Ammon's horn (tissue), 1 donor: ENCODE results near the gene TSC22D1.
"Not testable (repeated sequence)": the region's sequence is repeated elsewhere in the genome, so short reads cannot be mapped to it uniquely, and the experiment has no call there.

Experiments
- DNase-seq: peaks from one replicate; pipeline ENCODE4 v3.0.0-alpha.2; 2016; ENCODE audit warnings: low spot score

Gene TSC22D1

DNA sequence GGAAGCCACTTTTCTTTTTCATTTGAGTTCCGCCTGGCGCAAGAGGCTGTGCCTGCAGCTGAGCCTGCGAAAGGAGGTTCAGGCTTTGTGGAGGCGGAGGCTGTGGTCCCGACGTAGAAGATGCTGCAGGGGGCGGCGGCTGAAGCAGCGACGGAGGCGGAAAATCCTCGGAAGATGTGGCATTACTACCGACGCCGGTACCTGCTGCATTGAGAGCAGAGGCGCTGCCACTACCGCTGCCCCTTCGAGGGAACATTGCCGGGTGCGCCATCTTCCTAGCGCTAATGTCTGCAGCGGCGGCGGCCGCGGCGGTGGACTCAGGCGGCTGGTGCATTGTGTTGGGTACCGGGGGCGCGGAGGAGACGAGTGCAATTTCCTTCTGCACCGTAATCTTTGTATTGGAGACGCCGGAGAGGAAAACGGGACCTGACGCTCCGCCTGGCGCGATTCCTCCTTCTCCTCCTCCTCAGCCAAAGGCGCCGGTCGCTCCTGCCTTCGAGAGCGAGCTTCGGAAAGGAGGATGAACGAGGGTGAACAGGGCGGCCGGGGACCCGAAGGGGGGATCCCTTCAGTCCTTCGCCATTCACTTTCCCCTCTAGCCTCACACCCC is at the start of gene TSC22D1:
Gene TSC22D1 (minus strand): TSS at position 590 of the 610 bp plus-strand sequence. CDS start 256 bp downstream, at position 334.
- DNase-seq: peak; percentile 64

DNA sequence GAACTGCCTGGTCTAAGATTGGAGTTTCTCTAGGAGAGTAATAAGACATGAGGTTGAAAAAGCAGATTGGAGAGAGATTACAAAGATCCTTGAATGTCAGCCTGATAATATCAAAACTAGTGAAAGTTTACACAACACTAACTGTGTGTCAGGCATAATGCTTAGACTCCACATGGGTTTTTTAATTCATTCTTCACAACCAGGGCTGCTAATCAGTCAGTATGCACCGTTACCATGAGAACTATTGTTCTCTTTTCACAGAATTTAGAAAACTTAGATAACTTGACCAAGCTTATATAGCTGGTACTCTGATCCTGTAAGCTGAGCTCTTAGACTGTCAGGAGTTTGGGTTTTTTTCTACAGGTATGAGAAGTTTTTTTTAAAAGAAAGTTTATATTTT is 46.6 kb upstream of the TSC22D1 start:
- no peak for DNase-seq

DNA sequence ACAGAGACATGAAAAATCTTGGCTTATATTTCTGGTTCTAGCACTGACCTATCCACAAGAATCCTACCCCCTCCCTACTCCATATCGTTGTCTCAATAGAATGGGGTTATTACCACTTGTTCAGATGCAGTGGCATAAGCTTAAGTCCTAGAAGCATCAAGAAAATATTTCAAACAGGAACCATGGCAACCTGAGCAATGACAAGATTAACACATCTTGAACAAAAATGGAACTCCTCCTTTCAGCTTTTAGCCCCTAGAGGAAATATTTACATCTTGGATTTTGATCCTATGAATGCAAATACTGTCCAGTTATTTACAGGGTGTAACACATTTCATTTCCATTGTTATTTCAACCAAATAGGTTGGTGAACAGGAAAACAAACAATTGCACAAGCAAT is 46.1 kb upstream of the TSC22D1 start:
- no peak for DNase-seq

DNA sequence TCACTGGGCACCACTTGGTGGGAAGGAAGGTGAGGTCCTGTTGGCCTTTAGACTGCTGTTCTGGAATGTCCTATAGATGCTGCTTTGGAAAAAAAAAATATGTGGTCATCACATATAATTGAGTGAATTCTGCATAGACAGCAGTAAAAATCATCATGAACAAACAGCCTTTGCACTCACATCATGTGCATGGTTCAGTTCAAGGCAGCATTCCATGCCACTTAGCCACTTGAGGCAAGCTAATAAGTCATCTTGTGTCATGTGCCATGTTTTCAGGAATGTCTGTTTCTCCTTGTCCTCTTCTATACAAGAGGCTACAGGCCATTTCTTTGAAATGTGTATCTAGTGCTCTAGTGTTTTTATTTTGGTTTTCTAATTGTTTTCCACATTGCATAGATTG is 43.9 kb upstream of the TSC22D1 start:
- DNase-seq: no peak

DNA sequence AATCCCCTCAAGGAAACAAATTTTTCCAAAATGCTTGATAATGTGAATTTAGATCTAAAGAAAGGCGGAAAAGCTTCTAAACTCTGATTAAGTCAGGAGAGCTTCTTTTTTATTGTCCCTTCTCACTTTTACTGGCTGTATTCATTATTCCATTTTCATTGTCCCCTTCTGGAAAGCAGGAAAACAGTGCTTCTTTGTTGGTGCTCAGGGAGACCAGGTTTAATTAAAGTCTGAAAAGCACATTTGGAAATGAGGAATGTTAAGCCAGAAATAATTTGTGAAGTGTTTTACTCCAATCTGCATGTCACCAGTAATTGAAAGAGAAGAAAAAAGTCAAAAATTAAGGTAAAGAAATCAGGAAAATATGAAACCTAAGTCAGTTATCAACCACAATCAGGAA is 43.5 kb upstream of the TSC22D1 start:
- DNase-seq: no peak

DNA sequence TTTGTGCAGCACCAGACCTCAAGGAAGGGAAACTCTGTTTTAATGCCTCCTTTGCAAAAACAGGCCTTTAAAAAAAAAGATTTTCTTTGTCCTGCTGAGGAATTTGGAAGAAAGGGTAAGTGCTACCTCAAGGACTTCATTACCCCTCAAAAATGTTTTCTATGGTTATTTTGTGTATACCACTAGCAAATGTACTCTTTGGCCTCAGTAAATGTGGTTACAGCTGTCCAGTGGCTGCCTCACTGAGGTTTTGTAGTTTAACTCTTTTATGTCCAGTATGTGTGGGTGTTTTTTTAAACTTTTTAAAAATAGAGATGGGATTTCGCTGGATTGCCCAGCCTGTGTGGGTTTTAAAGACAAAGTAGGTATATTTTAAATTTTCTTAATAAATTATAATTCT is 42.2 kb upstream of the TSC22D1 start:
- no peak for DNase-seq

DNA sequence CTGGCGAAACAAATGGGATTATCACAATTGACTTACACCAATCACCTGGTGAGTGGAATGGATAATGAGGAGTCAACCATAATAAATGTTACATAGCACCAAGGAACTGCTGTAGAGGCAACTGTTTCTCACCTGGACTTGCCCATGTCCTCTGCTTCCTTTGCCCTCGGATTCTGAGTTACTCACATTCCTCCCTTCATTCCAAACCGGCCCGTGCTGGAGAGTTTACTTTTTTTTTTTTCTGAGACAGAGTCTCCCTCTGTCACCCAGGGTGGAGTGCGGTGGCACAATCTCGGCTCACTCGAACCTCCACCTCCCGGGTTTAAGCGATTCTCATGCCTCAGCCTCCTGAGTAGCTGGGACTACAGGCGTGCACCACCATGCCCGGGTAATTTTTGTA is 41.5 kb upstream of the TSC22D1 start:
- DNase-seq: no peak

DNA sequence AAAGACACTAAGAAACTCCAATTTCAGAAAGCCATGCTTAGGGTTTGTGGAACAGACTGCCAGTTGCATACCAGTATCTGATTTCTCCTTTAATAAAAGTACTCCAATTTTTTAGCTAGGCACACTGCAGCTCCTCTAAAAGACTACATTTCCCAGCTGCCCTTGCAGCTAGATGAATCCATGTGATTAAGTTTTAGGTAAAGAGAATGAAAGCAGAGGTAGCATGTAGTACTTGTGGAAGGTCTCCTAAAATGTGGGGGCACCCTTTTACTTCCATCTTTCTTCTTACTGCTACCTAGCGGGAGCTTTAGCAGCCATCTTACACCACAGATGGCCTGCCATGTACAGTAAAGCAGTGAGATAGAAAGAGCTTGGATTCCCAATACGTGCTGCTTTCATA is 33.0 kb upstream of the TSC22D1 start:
- DNase-seq: no peak

DNA sequence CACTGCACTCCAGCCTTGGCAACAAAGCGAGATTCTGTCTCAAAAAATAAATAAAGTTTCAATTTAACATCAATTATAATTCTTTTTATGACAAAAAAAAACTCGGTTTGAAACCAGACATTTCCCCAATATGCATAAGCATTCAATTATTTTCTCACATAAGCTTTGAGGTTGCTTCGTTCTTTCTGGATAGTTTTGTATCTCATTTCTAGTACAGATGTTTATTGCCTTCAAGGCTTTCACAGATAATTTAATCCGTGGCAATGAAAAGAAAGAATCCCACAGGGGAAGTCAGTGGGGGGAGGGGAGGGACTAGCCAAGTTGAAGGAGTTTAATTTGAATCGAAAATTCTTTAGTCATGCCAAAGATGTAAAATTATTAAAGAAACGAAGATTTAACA is 29.6 kb upstream of the TSC22D1 start:
- DNase-seq: no peak

DNA sequence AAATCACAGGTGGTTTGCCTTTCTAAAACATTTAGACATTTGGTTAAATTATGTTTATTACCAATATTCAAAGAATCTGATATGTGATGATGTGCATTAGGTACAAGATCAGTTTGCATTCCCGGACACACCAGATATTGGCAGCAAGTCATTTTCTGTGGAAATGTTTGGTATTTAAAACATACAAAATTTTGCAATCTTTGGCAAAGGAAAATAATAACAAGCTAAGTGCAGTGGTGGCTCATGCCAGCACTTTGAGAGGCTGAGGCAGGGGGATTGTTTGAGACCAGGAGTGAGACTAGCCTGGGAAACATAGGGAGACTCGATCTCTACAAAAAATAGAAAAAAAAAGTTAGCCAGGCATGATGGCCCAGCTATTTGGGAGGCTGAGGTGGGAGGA is 29.1 kb upstream of the TSC22D1 start:
- no peak for DNase-seq

DNA sequence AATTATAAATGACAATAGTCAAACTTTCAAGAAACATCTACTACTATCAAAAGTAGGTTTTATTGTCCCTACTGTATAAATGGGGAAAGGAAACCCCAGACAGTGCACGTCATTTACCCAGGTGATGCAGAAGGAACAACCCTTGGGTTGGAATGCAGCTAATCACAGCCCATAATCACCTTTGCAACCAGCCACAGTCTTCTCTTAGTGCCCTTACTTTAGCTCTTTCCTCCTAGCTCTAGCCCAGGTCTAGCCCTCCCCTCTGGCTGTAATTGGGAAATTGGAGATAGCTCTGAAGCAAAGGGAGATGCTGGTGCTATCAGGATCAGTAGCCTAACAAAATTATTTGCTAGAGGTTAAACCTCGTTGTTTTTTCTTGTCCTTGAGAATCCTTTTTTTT is 25.5 kb upstream of the TSC22D1 start:
- no peak for DNase-seq

DNA sequence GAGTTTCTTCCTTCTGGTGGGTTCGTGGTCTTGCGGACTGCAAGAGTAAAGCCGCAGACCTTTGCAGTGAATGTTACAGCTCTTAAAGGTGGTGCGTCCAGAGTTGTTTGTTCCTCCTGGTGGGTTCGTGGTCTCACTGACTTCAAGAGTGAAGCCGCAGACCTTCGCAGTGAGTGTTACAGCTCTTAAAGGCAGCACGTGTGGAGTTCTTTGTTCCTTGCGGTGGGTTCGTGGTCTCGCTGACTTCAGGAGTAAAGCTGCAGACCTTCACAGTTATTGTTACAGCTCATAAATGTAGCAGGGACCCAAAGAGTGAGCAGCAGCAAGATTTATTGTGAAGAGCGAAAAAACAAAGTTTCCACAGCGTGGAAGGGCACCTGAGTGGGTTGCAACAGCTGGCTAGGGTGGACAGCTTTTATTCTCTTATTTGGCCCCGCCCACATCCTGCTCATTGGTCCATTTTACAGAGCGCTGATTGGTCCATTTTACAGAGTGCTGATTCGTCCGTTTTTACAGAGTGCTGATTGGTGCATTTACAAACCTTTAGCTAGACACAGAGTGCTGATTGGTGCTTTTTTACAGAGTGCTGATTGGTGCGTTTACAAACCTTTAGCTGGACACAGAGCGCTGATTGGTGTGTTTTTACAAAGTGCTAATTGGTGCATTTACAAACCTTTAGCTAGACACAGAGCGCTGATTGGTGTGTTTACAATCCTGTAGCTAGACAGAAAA is 17.9 kb upstream of the TSC22D1 start:
- not testable (repeated sequence) for DNase-seq

DNA sequence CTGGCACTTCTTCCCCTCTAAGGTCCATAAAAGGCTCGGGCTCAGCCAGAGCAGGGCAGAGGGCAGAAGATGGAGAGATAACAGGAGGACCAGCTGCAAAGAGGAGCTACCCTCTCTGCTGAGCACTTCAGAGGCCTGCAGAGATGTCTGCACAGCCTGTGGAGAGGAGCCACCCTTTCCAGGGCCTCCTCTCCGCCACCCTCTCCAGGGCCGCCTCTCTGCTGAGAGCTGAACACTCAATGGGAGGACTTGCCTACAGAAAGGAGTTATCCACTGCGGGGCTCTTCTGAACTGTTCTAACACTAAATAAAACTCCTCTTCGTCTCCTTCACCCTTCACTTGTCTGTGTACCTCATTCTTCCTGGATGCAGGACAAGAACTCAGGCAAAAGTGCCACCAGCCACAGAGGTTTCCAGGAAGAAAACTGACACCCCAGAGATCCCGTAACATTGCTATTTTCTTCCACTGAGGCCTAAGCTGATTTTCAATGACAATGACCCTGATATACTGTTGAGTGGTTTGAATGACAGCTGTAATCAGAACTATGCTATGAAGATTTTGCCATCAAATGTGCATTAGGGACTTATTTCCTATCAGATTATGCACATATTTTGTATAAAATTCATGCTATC is 16.2 kb upstream of the TSC22D1 start:
- DNase-seq: no peak

DNA sequence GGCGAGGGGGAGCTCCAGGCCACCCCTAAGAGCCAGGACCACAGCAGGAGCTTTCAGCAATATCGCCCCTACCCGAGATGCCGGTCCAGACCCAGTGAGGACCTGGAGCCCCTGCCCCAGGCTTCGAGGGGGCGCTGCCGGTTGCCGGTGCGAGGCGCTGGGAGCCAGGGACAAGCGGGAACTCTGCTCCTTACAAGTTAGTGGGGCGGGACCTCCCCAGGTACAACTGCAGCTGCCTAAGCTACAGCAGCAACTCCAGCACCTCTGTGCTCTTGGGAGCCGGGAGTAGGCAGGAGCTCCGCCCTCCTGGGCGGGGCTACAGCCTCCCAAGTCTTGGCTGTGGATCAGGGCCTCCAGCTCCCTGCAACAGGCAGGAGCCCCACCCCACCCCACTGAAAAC is 15.2 kb upstream of the TSC22D1 start:
- DNase-seq: no peak

DNA sequence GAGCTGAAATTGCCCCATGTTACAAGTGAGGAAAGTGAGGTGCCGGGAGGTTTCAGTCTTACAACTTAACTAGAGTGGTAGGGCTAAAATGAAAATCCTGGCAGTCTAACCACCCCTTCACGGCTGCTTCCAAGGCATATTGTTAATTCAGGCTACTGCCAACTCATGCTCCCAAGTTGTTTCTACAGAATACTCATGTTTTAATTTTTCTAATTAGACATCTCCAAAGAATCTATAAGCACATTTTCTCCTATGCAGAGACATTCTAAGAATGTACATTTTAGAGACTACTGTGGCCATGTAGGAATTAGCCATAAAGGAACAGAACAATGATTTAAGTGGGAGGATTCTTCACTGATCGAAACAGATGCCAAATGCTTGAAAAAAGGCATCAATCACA is 7.0 kb upstream of the TSC22D1 start:
- DNase-seq: no peak

DNA sequence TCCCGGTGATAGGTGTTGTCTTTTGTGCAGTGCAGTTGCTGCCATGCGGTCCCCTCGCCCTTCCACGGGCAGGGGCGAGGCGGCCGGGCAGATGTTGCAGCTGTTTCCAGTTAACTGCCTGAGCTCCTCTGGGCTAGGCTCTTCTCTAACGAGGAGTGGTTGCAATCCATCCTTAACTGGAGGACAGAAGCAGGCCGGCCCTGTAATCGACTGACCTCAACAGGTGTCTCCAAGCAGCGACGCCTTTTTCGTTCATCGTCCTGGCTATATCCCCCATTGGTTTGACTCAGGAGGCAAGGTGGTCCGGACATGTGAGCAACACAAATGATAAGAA is 1.9 kb upstream of the TSC22D1 start:
- no peak for DNase-seq

DNA sequence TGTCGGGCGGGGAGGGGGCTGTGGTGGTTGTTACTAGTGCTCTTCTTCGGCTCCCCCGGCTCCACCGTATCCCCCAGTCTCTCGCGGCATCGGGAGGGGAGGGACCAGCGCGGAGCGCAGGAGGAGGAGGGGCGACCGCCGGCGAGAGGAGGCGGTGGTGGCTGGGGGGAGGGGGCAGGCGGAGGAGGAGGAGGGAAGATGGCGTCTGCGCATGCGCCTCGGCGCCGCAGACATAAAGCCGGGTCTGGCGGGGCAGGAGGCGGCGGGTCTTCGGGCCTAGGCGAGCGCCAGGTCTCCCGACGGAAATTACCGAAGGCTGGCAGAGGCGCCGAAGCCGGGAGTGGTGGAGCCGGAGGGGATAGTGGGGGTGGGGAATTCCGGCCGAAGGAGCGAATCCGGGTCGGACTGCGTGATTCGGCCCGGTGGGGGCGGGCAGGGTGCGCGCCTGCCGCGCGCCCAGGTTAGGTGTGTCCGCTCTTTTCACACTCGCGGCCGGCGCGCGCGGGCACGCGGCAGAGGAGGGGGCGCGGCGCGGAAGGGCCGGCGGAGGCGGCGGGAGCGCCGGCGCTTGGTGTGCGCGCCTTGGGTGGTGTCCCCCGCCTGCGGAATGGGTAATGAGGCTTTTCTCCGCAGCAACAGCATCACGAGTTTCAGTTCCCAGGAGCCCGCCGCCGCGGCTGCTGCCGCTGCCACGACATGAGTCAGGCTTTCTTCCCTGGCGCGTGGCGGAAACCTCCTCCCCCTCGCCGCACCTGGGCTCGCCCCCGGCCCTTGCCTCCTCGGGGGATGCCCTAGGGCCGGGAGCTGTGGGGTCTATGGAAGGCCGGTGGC is 1.3 kb upstream of the TSC22D1 start:
- peak; percentile 95 for DNase-seq

DNA sequence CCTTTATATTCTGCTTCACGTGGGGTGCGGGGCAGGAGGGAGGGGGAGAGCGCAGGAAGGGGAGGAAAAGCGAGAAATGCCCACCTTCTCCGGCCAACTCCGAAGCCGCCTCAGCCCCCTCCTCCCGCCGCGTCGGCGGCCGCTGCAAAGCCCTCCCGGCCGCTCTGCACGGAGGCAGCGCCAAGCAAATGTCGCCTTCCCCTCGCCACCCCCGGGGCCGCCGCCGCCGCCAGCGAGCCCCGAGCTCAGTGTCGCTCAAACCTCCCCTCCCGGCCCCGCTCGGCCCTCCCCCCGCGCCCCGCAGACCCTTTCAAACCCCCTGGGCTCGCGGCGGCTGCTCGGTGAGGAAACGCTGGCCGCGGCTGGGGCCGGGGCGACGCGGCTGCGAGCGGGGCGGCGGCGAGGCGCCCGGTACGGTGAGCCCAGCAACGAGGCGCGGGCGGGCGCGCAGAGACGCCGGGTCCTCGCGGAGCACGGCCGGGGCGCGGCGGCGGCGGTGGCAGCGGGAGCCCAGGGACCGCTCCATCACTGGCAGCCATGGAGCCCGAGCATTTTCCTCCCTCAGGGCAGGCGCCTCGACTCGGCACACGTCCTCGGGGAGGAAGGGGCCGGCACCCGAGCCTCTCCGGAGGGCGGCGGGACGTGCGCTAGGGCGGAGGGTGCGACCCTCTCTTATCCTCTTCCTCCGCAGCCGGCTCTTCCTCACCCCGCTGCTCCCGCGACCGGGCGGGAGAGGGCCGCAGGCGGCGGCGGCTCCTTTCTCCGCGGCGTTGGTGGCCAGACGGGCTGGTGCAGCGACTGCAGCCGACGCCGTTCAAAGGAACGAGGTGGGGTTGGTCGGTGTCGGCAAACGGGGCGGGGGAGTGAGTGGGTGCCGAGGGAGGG is 463 bp upstream of the TSC22D1 start:
- no peak for DNase-seq

DNA sequence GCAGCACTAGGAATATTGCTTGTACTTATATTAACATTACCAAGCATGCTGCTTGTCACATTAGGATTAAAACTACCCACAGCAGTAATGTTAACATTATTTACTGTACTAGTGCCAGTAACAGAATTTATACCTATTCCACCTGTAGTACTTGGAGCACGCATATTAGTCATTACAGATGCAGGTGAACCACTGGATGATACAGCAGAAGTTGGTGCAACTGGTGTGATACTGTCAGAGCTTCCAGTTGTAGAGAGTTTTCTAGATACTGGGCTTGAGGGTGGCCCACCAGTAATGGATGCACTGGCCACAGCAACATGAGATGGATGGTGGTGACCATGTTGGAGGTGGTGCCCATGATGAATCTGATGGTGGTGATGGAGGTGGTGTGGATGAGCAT is 1.1 kb downstream of the TSC22D1 start:
- no peak for DNase-seq

DNA sequence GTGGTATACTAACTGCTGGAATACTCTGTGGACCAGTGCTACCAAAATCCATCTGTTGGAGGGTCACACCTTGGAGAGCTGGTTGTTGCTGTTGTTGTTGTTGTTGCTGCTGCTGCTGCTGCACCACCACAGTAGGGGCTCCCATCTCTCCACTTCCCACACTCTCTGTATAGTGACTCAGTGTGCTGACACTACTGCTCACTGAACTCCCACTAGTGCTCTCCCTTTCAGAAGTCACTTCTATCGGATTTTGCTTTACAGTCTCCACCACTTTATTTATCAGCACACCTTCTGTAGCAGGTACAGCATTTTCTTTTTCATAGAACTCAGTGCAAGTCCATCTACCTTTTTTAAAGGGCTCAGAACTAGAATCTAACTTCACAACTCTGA is 1.7 kb downstream of the TSC22D1 start:
- peak; percentile 19 for DNase-seq

DNA sequence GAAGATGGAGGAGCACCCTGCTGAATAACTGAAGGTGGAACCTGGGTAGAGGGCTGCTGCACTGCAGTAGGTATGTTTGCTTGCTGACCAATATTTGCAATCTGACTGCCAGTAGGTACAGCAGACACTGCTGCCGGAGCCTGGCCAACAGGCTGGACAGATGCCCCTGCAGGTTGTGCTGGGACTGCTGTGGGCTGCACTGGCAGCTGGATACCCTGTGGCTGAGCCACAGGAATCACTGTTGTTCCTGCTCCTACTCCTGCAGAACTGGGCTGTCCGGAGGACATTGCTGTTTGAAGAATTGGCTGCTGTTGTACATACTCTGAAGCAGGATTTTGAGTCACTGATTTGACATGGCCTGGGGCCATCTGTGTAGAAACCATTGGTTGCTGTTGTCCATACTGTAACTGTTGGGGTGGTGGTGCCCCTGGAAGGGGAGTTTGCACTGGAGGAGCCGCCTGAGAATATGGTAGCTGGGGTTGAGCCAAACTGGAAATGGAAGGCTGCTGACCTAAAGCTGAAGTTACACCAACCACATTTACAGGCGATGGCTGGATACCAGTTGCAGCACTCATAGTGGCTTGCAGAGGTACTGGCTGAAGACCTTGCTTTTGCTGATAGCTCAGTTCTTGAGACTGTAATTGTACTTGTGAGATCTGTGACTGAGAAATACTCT is 2.2 kb downstream of the TSC22D1 start:
- no peak for DNase-seq
